WERI-Rb-1 (cell line): ENCODE measurements around the gene PLXNA4.

Source experiments
- DNase-seq: peaks from one replicate; pipeline ENCODE4 v3.0.0-alpha.2; 2020
- H3K27ac ChIP-seq: fragments of 250-450 bp; sonication (Bioruptor Pico); 2 replicates; pipeline ENCODE4 v1.5.1; 2020; ENCODE audit warnings: mild to moderate bottlenecking, moderate library complexity
- H3K27me3 ChIP-seq: fragments of 250-450 bp; sonication (Bioruptor Pico); 2 replicates; pipeline ENCODE4 v1.5.1; 2021; ENCODE audit warnings: mild to moderate bottlenecking, low read depth, moderate library complexity; ENCODE audit not compliant: insufficient read depth, severe bottlenecking
- H3K36me3 ChIP-seq: fragments of 250-450 bp; sonication (Bioruptor Pico); 2 replicates; pipeline ENCODE4 v1.5.1; 2020; ENCODE audit warnings: mild to moderate bottlenecking, moderate library complexity
- H3K4me3 ChIP-seq: 2 replicates; pipeline ENCODE4 v1.5.1; 2011; ENCODE audit warnings: low read depth, mild to moderate bottlenecking, control low read depth, low read length
- H3K9me3 ChIP-seq: fragments of 250-450 bp; sonication (Bioruptor Pico); 2 replicates; pipeline ENCODE4 v1.5.1; 2021; ENCODE audit warnings: mild to moderate bottlenecking, moderate library complexity; ENCODE audit not compliant: severe bottlenecking
- TF ChIP-seq, protein P1 (sequence below): IDR thresholded peaks from 2 replicates; pipeline ENCODE4 v1.5.1; 2011; ENCODE audit warnings: low read depth, mild to moderate bottlenecking, control low read depth, inconsistent platforms, low read length

Gene PLXNA4

GRCh38 chr7:132255898-132256297, 320.4 kb downstream of the PLXNA4 start:
- no peaks in the 10 kb centered on the region for H3K9me3 ChIP-seq
- no peaks in the 10 kb centered on the region for H3K27me3 ChIP-seq
- no peak overlapping the region for H3K4me3 ChIP-seq
- no peak for DNase-seq
- TF ChIP-seq, protein P1, sequence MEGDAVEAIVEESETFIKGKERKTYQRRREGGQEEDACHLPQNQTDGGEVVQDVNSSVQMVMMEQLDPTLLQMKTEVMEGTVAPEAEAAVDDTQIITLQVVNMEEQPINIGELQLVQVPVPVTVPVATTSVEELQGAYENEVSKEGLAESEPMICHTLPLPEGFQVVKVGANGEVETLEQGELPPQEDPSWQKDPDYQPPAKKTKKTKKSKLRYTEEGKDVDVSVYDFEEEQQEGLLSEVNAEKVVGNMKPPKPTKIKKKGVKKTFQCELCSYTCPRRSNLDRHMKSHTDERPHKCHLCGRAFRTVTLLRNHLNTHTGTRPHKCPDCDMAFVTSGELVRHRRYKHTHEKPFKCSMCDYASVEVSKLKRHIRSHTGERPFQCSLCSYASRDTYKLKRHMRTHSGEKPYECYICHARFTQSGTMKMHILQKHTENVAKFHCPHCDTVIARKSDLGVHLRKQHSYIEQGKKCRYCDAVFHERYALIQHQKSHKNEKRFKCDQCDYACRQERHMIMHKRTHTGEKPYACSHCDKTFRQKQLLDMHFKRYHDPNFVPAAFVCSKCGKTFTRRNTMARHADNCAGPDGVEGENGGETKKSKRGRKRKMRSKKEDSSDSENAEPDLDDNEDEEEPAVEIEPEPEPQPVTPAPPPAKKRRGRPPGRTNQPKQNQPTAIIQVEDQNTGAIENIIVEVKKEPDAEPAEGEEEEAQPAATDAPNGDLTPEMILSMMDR: no peak
- no peak overlapping the region for H3K27ac ChIP-seq
- H3K36me3 ChIP-seq: no peaks in the 10 kb centered on the region

GRCh38 chr7:132255115-132255797, 321.0 kb downstream of the PLXNA4 start:
- H3K9me3 ChIP-seq: no peaks in the 10 kb centered on the region
- DNase-seq: no peak
- H3K4me3 ChIP-seq: no peak overlapping the region
- H3K27ac ChIP-seq: no peak overlapping the region
- no peaks in the 10 kb centered on the region for H3K27me3 ChIP-seq
- H3K36me3 ChIP-seq: no peaks in the 10 kb centered on the region
- TF ChIP-seq, protein P1: no peak

DNA sequence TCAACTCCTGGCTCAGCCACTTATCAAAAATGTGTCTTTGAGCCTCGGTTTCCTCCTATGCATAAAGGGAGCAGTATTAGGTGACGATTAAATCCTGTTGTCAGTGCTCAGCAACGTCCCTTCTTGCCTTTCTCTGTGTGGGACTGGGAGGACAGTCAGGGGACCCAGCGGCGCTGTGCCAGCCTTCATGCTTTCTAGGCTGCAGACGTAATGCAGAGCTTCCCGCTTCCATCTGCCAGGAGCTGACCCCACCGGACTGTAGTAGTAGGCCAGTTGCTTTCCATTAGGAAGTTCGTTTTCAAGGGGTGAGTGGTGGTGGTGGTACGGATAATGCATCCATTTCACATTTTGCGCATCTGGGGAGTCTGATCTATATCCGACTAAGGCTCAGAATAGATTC, 321.8 kb downstream of the PLXNA4 start:
- H3K27me3 ChIP-seq: no peaks in the 10 kb centered on the region
- no peaks in the 10 kb centered on the region for H3K36me3 ChIP-seq
- no peak overlapping the region for H3K4me3 ChIP-seq
- no peak overlapping the region for H3K27ac ChIP-seq
- DNase-seq: no peak
- TF ChIP-seq, protein P1: no peak
- no peaks in the 10 kb centered on the region for H3K9me3 ChIP-seq

- H3K9me3 ChIP-seq: no peaks in the 10 kb centered on the region
- H3K36me3 ChIP-seq: no peaks in the 10 kb centered on the region
- no peaks in the 10 kb centered on the region for H3K27me3 ChIP-seq
- no peak for DNase-seq
- no peak overlapping the region for H3K27ac ChIP-seq
- TF ChIP-seq, protein P1: no peak
- no peak overlapping the region for H3K4me3 ChIP-seq
Observed at GRCh38 chr7:132252793-132253100, 323.5 kb downstream of the PLXNA4 start.

DNA sequence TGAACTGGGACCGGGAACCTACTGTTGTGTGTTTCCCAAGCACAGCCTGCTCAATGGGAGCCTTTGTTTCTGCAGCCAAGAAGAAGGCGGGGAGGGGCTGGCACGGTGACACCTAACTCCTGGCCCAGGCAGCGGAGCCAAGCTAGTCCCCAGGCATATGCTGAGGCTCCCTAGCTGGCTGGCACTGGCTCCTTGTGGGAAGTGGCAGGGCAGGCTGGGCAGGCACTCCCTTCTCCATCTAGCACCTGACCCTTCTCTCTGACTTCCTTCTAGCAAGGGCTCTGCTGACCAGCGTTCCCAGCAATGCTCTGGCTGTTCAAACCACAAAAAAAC, 325.0 kb downstream of the PLXNA4 start:
- DNase-seq: no peak
- Histone ChIP-seq H3K4me3 (no peak overlapping the region), H3K36me3 (no peaks in the 10 kb centered on the region), H3K27me3 (no peaks in the 10 kb centered on the region), H3K9me3 (no peaks in the 10 kb centered on the region), H3K27ac (no peak overlapping the region)
- TF ChIP-seq, protein P1: no peak

- H3K4me3 ChIP-seq: no peak overlapping the region
- no peaks in the 10 kb centered on the region for H3K9me3 ChIP-seq
- H3K27me3 ChIP-seq: no peaks in the 10 kb centered on the region
- peak; percentile 37 for DNase-seq
- H3K36me3 ChIP-seq: no peaks in the 10 kb centered on the region
- TF ChIP-seq, protein P1: no peak
- no peak overlapping the region for H3K27ac ChIP-seq
Observed at GRCh38 chr7:132250480-132251326, 325.6 kb downstream of the PLXNA4 start.
